VCaP (cell line): Measurements from ENCODE around the gene NHLRC2.
"Not testable (repeated sequence)": the region's sequence is repeated elsewhere in the genome, so short reads cannot be mapped to it uniquely, and the experiment has no call there.

Experiments
- H3K27ac ChIP-seq: fragments of 450-650 bp; 2 replicates; pipeline ENCODE4 v1.5.1; 2017
- TF ChIP-seq, protein P1 (sequence below): fragments of 450-650 bp; conservative IDR thresholded peaks from 2 replicates; pipeline ENCODE4 v1.5.1; 2017; ENCODE audit warnings: mild to moderate bottlenecking, moderate library complexity

NHLRC2 gene

GRCh38 chr10:113930482-113931057 is 76.1 kb downstream of the NHLRC2 start:
- TF ChIP-seq, protein P1, sequence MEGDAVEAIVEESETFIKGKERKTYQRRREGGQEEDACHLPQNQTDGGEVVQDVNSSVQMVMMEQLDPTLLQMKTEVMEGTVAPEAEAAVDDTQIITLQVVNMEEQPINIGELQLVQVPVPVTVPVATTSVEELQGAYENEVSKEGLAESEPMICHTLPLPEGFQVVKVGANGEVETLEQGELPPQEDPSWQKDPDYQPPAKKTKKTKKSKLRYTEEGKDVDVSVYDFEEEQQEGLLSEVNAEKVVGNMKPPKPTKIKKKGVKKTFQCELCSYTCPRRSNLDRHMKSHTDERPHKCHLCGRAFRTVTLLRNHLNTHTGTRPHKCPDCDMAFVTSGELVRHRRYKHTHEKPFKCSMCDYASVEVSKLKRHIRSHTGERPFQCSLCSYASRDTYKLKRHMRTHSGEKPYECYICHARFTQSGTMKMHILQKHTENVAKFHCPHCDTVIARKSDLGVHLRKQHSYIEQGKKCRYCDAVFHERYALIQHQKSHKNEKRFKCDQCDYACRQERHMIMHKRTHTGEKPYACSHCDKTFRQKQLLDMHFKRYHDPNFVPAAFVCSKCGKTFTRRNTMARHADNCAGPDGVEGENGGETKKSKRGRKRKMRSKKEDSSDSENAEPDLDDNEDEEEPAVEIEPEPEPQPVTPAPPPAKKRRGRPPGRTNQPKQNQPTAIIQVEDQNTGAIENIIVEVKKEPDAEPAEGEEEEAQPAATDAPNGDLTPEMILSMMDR: no peak
- H3K27ac ChIP-seq: no peak overlapping the region

DNA sequence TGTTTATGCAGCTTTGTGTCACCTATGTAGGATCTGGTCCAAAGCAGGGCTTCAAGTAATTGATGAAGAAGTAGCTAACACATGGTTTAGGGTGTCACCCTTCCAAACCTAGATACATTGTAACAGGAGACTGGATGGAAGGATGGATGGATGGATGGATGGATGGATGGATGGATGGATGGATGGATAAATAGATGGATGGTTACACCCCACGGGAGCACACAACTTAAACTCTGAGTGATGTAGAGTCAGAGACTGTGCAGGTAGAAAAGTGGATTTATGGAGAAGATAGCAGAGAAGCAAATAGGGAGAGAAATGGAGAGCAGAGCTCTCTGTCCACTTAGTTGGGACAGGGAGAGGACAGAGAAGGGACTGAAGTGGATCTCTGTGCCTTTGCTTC is 78.4 kb downstream of the NHLRC2 start:
- TF ChIP-seq, protein P1: no peak
- H3K27ac ChIP-seq: no peak overlapping the region

DNA sequence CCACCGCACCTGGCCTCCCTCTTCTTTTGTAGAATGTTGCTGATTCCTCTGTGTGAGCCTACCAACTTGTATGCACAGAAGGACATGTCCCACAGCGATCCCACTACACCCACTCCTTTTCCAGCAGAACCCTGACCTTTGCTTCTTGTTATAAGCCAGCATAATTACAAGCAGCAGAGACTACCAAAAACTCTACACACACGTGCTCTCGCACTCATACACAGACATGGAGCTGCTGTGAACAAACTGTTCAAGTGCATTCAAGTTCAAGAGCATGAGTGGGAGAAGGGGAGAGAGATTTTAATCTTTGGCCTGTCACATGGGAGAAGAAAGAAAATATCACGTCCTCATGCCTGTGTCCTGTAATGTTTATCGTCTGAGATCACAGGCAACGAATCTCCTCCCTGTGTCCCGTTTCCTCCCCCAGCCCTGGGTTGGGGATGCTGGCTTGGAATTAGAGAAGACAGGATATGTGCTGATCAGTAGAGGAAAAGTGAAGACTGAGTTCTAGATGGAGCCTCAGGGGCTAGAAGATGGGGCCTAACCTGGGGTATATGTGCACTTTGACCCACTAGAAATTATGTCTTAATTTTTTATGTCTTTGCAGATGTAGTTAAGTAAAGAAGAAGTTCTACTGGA is 79.6 kb downstream of the NHLRC2 start:
- TF ChIP-seq, protein P1: no peak
- no peak overlapping the region for H3K27ac ChIP-seq

DNA sequence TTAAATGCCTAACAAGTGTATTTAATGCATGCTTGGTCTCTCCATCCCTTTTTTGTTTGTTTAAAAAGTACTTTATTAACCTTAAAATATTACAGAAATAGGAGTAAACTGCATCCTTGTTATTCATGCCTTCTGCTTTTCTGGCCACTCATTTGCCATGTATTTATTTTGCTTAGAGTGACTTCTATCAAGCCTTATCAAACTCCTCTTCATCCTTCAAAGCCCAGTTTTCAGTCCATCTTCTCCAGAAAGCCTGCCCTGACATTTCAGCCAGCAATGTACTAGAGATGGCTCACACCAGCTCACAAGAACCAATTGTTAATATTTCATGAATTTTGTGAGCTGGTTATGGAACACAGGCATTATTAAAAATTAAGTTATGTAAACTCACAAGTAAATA is 82.8 kb downstream of the NHLRC2 start:
- H3K27ac ChIP-seq: 0 out of 2 replicates have a peak overlapping the region, but pooled peaks have one; percentile 29
- TF ChIP-seq, protein P1: no peak

DNA sequence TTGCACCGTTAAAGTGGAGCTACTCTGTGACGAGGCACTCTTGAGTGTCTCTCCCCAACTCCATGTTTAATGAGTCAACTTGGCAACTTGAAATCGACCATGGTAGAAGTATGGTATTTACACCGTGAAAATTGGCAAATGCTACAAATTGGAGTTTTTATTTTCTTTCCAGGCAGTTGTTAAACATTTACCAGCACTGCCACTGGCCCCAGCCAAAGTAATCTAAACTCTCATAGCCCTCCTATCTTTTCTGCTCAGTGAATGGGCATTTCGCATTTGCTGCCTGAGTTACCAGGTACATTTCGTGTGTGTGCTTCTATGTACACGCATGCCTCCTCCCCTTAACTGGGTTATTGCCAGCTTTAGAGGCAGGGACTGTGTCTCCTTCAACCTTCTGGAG is 83.3 kb downstream of the NHLRC2 start:
- TF ChIP-seq, protein P1: no peak
- peak overlapping the region; percentile 29 for H3K27ac ChIP-seq

- TF ChIP-seq, protein P1: peak; percentile 20; the same call in 1 of the 2 replicates
- H3K27ac ChIP-seq: no peak overlapping the region
Observed at GRCh38 chr10:113939212-113939860, 84.9 kb downstream of the NHLRC2 start.

DNA sequence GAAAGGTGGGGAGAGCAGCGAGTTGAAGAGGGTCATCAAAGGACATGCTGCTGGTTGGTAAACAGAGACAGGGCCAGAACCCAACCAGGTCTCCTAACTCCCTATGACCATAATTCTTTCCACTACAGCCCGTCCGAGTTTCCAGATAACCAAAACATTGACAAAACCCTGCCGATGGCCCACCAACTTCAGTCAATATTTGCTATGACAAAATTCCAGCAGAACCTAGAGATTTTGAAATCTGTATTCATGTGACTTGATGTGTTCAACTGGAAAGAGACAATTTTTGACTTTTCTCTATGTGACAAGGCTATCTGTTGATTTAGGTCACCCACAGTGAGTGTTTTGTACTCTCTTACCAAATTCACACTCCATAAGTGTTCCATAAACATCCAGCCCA is 86.7 kb downstream of the NHLRC2 start:
- no peak overlapping the region for H3K27ac ChIP-seq
- TF ChIP-seq, protein P1: no peak

DNA sequence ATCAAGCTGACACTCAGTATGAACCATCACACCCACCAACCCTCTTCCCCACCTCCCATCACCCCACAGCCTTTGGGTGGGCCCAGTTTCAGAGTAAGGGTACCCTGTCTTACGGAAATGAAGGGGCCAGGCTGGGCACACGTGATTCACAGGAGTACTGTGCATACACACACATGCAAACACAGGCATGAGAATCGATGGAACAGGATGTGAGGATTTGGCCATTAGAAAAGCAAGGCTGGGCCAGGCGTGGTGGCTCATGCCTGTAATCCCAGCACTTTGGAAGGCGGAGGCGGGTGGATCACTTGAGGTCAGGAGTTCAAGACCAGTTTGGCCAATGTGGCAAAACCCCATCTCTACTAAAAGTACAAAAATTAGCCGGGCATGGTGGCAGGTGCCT is 88.7 kb downstream of the NHLRC2 start:
- not testable (repeated sequence) for H3K27ac ChIP-seq
